Gastroesophageal sphincter (tissue), 4 donors: ENCODE measurements around the gene CFTR. TPM values are rescaled to one million over a fixed set of nuclear protein-coding genes. Genes with fewer than 3 reads are reported as not detected.

ENCODE experiments used
- ATAC-seq: fragments of 150-250 bp; one replicate; pipeline ENCODE4 v1.9.1; 2016; ENCODE audit warnings: mild to moderate bottlenecking, moderate library complexity
- H3K27ac ChIP-seq, 4 donors: fragments of 200-600 bp; sonication (generic) in 3 of 4; 1 replicate in 3 of 4; 2 replicates in 1 of 4; pipeline ENCODE4 v1.5.1; 2016 to 2019
- H3K27me3 ChIP-seq: fragments of 200-600 bp; sonication (generic); one replicate; pipeline ENCODE4 v1.5.1; 2019
- H3K36me3 ChIP-seq, 2 donors: fragments of 200-600 bp; sonication (generic); one replicate each; pipeline ENCODE4 v1.5.1; 2019; ENCODE audit warnings: control low read depth in 1 of 2
- H3K4me1 ChIP-seq, 3 donors: fragments of 200-600 bp; sonication (generic); 1 replicate in 2 of 3; 2 replicates in 1 of 3; pipeline ENCODE4 v1.5.1; 2016 to 2019; ENCODE audit warnings: control low read depth in 2 of 3
- H3K4me3 ChIP-seq, 2 donors: fragments of 200-600 bp; sonication (generic); one replicate each; pipeline ENCODE4 v1.5.1; 2019; ENCODE audit warnings: mild to moderate bottlenecking in 1 of 2, moderate library complexity in 1 of 2
- H3K9me3 ChIP-seq, 3 donors: fragments of 200-600 bp; sonication (generic); one replicate each; pipeline ENCODE4 v1.5.1; 2017 to 2019; ENCODE audit warnings: control low read depth in 2 of 3
- CTCF ChIP-seq, 4 experiments: fragments of 200-600 bp in 2 of 4; fragments of 450-650 bp in 2 of 4; sonication (generic) in 1 of 4; IDR thresholded peaks; one replicate each; pipeline ENCODE4 v1.5.1; 2017 to 2019; ENCODE audit warnings: antibody characterized with exemption in 4 of 4, mild to moderate bottlenecking in 2 of 4, moderate library complexity in 2 of 4
- EP300 ChIP-seq: sonication (generic); formaldehyde crosslinking; IDR thresholded peaks from one replicate; pipeline ENCODE4 v1.6.1; 2017; ENCODE audit warnings: antibody characterized with exemption, mild to moderate bottlenecking
- POLR2A ChIP-seq, 2 donors: fragments of 450-650 bp; IDR thresholded peaks; one replicate each; pipeline ENCODE4 v1.6.1; 2017; ENCODE audit warnings: antibody characterized with exemption in 2 of 2, mild to moderate bottlenecking in 2 of 2, moderate library complexity in 1 of 2
- POLR2AphosphoS5 ChIP-seq: sonication (generic); formaldehyde crosslinking; IDR thresholded peaks from one replicate; pipeline ENCODE4 v1.6.1; 2017; ENCODE audit warnings: antibody characterized with exemption
- WGBS, 2 donors: methylation state at CpG; one replicate each; pipeline ENCODE4 v1.1.5; 2018; ENCODE audit warnings: low coverage in 1 of 2; 5-methylcytosine and 5-hydroxymethylcytosine counted together
- total RNA-seq, 4 donors: library from RNA; depleted of rRNA; stranded (reverse); fragments of >200 nt; gene quantifications; one replicate each; pipeline ENCODE4 v1.1.0, GENCODE V29; 2016

Gene CFTR
- total RNA-seq, 4 donors from 2014 or later: 1.9 TPM; not detected in 3

- Histone ChIP-seq H3K27me3 (no peaks in the 10 kb centered on the region), H3K36me3 (no peaks in the 10 kb centered on the region), H3K27ac (no peak overlapping the region), H3K4me3 (no peak overlapping the region), H3K9me3 (no peaks in the 10 kb centered on the region), H3K4me1 (no peaks in the 10 kb centered on the region)
- WGBS, 2 donors: 89 to 94% methylated on average over 4 of the region's 4 CpGs
- ATAC-seq: no peak
- no peak for TF ChIP-seq CTCF (IDR thresholded peaks at IDR 0.05)
- TF ChIP-seq EP300: no peak
Observed at GRCh38 chr7:117652943-117653680, 173.3 kb downstream of the CFTR start.

GRCh38 chr7:117654780-117655179 lies 175.0 kb downstream of the CFTR start:
- Histone ChIP-seq H3K27ac (no peak overlapping the region), H3K36me3 (no peaks in the 10 kb centered on the region), H3K9me3 (no peaks in the 10 kb centered on the region), H3K27me3 (no peaks in the 10 kb centered on the region), H3K4me3 (no peak overlapping the region), H3K4me1 (no peaks in the 10 kb centered on the region)
- no peak for TF ChIP-seq POLR2AphosphoS5
- whole genome bisulfite sequencing, 2 donors: 60 to 88% methylated on average over 1 of the region's 1 CpG
- no peak for ATAC-seq

- Histone ChIP-seq H3K4me3 (no peak overlapping the region), H3K36me3 (no peaks in the 10 kb centered on the region), H3K9me3 (no peaks in the 10 kb centered on the region), H3K4me1 (no peaks in the 10 kb centered on the region), H3K27me3 (no peaks in the 10 kb centered on the region), H3K27ac (no peak overlapping the region)
- ATAC-seq: no peak
- no peak for TF ChIP-seq EP300
- no peak for TF ChIP-seq CTCF (IDR thresholded peaks at IDR 0.05)
- no peak for TF ChIP-seq POLR2A (IDR thresholded peaks at IDR 0.05)
- TF ChIP-seq POLR2AphosphoS5: no peak
- WGBS, 2 donors: 57 to 95% methylated on average over 2 of the region's 2 CpGs
Observed at GRCh38 chr7:117656806-117657205, 177.0 kb downstream of the CFTR start.

GRCh38 chr7:117659531-117660011 lies 179.7 kb downstream of the CFTR start:
- no peak for ATAC-seq
- H3K4me1 ChIP-seq: no peaks in the 10 kb centered on the region
- no peaks in the 10 kb centered on the region for H3K9me3 ChIP-seq
- no peak overlapping the region for H3K4me3 ChIP-seq
- no peaks in the 10 kb centered on the region for H3K36me3 ChIP-seq
- H3K27ac ChIP-seq: no peak overlapping the region
- H3K27me3 ChIP-seq: no peaks in the 10 kb centered on the region
- TF ChIP-seq CTCF (IDR thresholded peaks at IDR 0.05): no peak
- TF ChIP-seq POLR2A (IDR thresholded peaks at IDR 0.05): no peak
- no peak for TF ChIP-seq POLR2AphosphoS5
- no peak for TF ChIP-seq EP300

- Histone ChIP-seq H3K36me3 (no peaks in the 10 kb centered on the region), H3K9me3 (no peaks in the 10 kb centered on the region), H3K4me3 (no peak overlapping the region), H3K4me1 (no peaks in the 10 kb centered on the region), H3K27me3 (no peaks in the 10 kb centered on the region), H3K27ac (no peak overlapping the region)
- WGBS, 2 donors: 82 to 83% methylated on average over 1 to 2 of the region's 2 CpGs
- TF ChIP-seq POLR2A (IDR thresholded peaks at IDR 0.05) (no peak), CTCF (IDR thresholded peaks at IDR 0.05) (no peak), POLR2AphosphoS5 (no peak), EP300 (no peak)
- no peak for ATAC-seq
Observed at GRCh38 chr7:117661328-117661727, 181.5 kb downstream of the CFTR start.
